Upper lobe of left lung (tissue), 6 donors: ENCODE data around the gene MEGF8. TPM values are rescaled to one million over a fixed set of nuclear protein-coding genes. Genes with fewer than 3 reads are reported as not detected.

Source experiments
- ATAC-seq, 2 donors: fragments of 200-7000 bp; cut with Tn5 transposase; one replicate each; pipeline ENCODE4 v1.9.1; 2022; ENCODE audit warnings: mild to moderate bottlenecking in 2 of 2, moderate library complexity in 2 of 2; ENCODE audit not compliant: low FRiP score in 2 of 2
- DNase-seq, 2 donors: peaks; one replicate each; pipeline ENCODE4 v3.0.0-alpha.2; 2019 to 2020
- H3K27ac ChIP-seq, 4 donors: fragments of 200-600 bp; sonication (generic); one replicate each; pipeline ENCODE4 v1.5.1; 2016 to 2019
- H3K27me3 ChIP-seq, 4 donors: fragments of 200-600 bp; sonication (generic); one replicate each; pipeline ENCODE4 v1.5.1; 2017 to 2019
- H3K36me3 ChIP-seq, 4 donors: fragments of 200-600 bp; sonication (generic); one replicate each; pipeline ENCODE4 v1.5.1; 2016 to 2019
- H3K4me1 ChIP-seq, 4 donors: fragments of 200-600 bp; sonication (generic); one replicate each; pipeline ENCODE4 v1.5.1; 2018 to 2019
- H3K4me3 ChIP-seq, 4 donors: fragments of 200-600 bp; sonication (generic); one replicate each; pipeline ENCODE4 v1.5.1; 2017 to 2019; ENCODE audit warnings: mild to moderate bottlenecking in 2 of 4, moderate library complexity in 1 of 4
- H3K9me3 ChIP-seq, 4 donors: fragments of 200-600 bp; sonication (generic); one replicate each; pipeline ENCODE4 v1.5.1; 2018 to 2019
- CTCF ChIP-seq, 6 experiments: fragments of 450-650 bp in 4 of 6; fragments of 200-600 bp in 2 of 6; sonication (generic) in 2 of 6; IDR thresholded peaks; one replicate each; pipeline ENCODE4 v1.5.1; 2016 to 2019; ENCODE audit warnings: antibody characterized with exemption in 6 of 6
- EP300 ChIP-seq, 4 donors: sonication (generic); formaldehyde crosslinking; IDR thresholded peaks; one replicate each; pipeline ENCODE4 v1.5.1; 2017; ENCODE audit warnings: antibody characterized with exemption in 4 of 4, control low read depth in 2 of 4
- POLR2A ChIP-seq, 4 donors: fragments of 450-650 bp; IDR thresholded peaks; one replicate each; pipeline ENCODE4 v1.5.1; 2016 to 2017; ENCODE audit warnings: antibody characterized with exemption in 4 of 4, mild to moderate bottlenecking in 2 of 4
- POLR2AphosphoS5 ChIP-seq, 2 donors: sonication (generic); formaldehyde crosslinking; IDR thresholded peaks; one replicate each; pipeline ENCODE4 v1.5.1; 2017; ENCODE audit warnings: antibody characterized with exemption in 2 of 2
- WGBS, 2 donors: methylation state at CpG; one replicate each; pipeline ENCODE4 v1.1.5; 2017 to 2018; 5-methylcytosine and 5-hydroxymethylcytosine counted together
- total RNA-seq, 6 donors: library from RNA; depleted of rRNA in 4 of 6; stranded (reverse); fragments of >200 nt in 4 of 6; gene quantifications; one replicate each; pipeline versions ENCODE4 v1.1.0 to v1.2.1, GENCODE V29; 2016 to 2021
- donor health status: DM: no; HTN: no; CAD: no; lungs with moderate emphysema.
- donor health status: DM: no; HTN: yes; CAD: no; lungs with severe emphysema.

MEGF8 gene
- total RNA-seq, 6 donors from 2014 or later, result 13.7 to 30.7 (median 17.8) TPM

- peak overlapping the region; percentile 50 to 70 (median 60) for H3K4me3 ChIP-seq
- no peaks in the 10 kb centered on the region for H3K9me3 ChIP-seq
- 1% methylated on average over 27 to 46 of the region's 80 CpGs for WGBS, 2 donors
- DNase-seq (peak; percentile 75 to 95), ATAC-seq (peak; percentile 73 to 79)
- H3K27ac ChIP-seq, result peak overlapping the region; percentile 55 to 77 (median 64)
- TF ChIP-seq CTCF (IDR thresholded peaks at IDR 0.05) (peak; percentile 59 to 73 (median 69)), EP300 (IDR thresholded peaks at IDR 0.05) (no peak), POLR2AphosphoS5 (IDR thresholded peaks at IDR 0.05) (no peak), POLR2A (IDR thresholded peaks at IDR 0.05) (peak in 1 of 4 donors; percentile 47)
- peaks cover 17 to 25% (median 22%) of the 10 kb centered on the region in 4 donors for H3K4me1 ChIP-seq
- no peaks in the 10 kb centered on the region for H3K36me3 ChIP-seq
- H3K27me3 ChIP-seq, result no peaks in the 10 kb centered on the region
These were observed 76.2 kb downstream of the MEGF8 start for GRCh38 chr19:42401365-42402303.

GRCh38 chr19:42402376-42403116, 77.1 kb downstream of the MEGF8 start:
- peak overlapping the region in 3 of 4 donors; percentile 55 to 70 (median 65) for H3K4me3 ChIP-seq
- TF ChIP-seq EP300 (IDR thresholded peaks at IDR 0.05), result no peak
- DNase-seq, result no peak
- no peaks in the 10 kb centered on the region for H3K27me3 ChIP-seq
- H3K9me3 ChIP-seq, result no peaks in the 10 kb centered on the region
- ATAC-seq, result no peak
- WGBS, 2 donors, result 61 to 63% methylated on average over 18 to 33 of the region's 34 CpGs
- H3K27ac ChIP-seq, result peak overlapping the region in 2 of 4 donors; percentile 55 to 77
- peaks cover 13 to 20% (median 18%) of the 10 kb centered on the region in 4 donors for H3K4me1 ChIP-seq
- no peaks in the 10 kb centered on the region for H3K36me3 ChIP-seq

GRCh38 chr19:42403586-42403985, 78.2 kb downstream of the MEGF8 start:
- H3K27me3 ChIP-seq, result no peaks in the 10 kb centered on the region
- DNase-seq (no peak), ATAC-seq (no peak)
- H3K36me3 ChIP-seq, result no peaks in the 10 kb centered on the region
- H3K27ac ChIP-seq, result no peak overlapping the region
- peaks cover 9 to 15% (median 14%) of the 10 kb centered on the region in 4 donors for H3K4me1 ChIP-seq
- no peak for TF ChIP-seq CTCF (IDR thresholded peaks at IDR 0.05)
- no peak for TF ChIP-seq POLR2AphosphoS5 (IDR thresholded peaks at IDR 0.05)
- TF ChIP-seq POLR2A (IDR thresholded peaks at IDR 0.05), result no peak
- TF ChIP-seq EP300 (IDR thresholded peaks at IDR 0.05), result no peak
- no peak overlapping the region for H3K4me3 ChIP-seq
- 93 to 96% methylated on average over 10 of the region's 10 CpGs for WGBS, 2 donors
- H3K9me3 ChIP-seq, result no peaks in the 10 kb centered on the region

GRCh38 chr19:42406111-42406510, 80.7 kb downstream of the MEGF8 start:
- ATAC-seq, result no peak
- Histone ChIP-seq H3K9me3 (no peaks in the 10 kb centered on the region), H3K27me3 (no peaks in the 10 kb centered on the region), H3K4me3 (no peak overlapping the region), H3K36me3 (no peaks in the 10 kb centered on the region), H3K27ac (no peak overlapping the region), H3K4me1 (peaks cover 5 to 16% (median 14%) of the 10 kb centered on the region in 4 donors)
- DNase-seq, result no peak
- 98 to 100% methylated on average over 1 to 11 of the region's 11 CpGs for WGBS, 2 donors
- TF ChIP-seq POLR2A (IDR thresholded peaks at IDR 0.05) (no peak), EP300 (IDR thresholded peaks at IDR 0.05) (no peak)

- WGBS, 2 donors, result 93 to 94% methylated on average over 24 to 30 of the region's 30 CpGs
- H3K27me3 ChIP-seq, result no peaks in the 10 kb centered on the region
- TF ChIP-seq EP300 (IDR thresholded peaks at IDR 0.05) (no peak), CTCF (IDR thresholded peaks at IDR 0.05) (no peak), POLR2A (IDR thresholded peaks at IDR 0.05) (no peak), POLR2AphosphoS5 (IDR thresholded peaks at IDR 0.05) (no peak)
- no peaks in the 10 kb centered on the region for H3K9me3 ChIP-seq
- H3K4me3 ChIP-seq, result no peak overlapping the region
- DNase-seq (no peak), ATAC-seq (no peak)
- no peak overlapping the region for H3K27ac ChIP-seq
- H3K4me1 ChIP-seq, result peaks cover 0 to 5% (median 3%) of the 10 kb centered on the region in 4 donors
- H3K36me3 ChIP-seq, result no peaks in the 10 kb centered on the region
These were observed 81.8 kb downstream of the MEGF8 start for GRCh38 chr19:42407085-42407815.
